Osteoblast (primary cell): ENCODE measurements around the gene TXNDC17. TPM values are rescaled to one million over a fixed set of nuclear protein-coding genes. Genes with fewer than 3 reads are reported as not detected.

Experiments used
- DNase-seq: peaks from one replicate; pipeline ENCODE4 v3.0.0; 2011; ENCODE audit warnings: low spot score, mixed read lengths; ENCODE audit not compliant: insufficient read length; ENCODE audit errors: missing footprints
- H2AFZ ChIP-seq: 2 replicates; pipeline ENCODE4 v1.6.0; 2011; ENCODE audit warnings: mild to moderate bottlenecking, low read length
- H3K27ac ChIP-seq: 2 replicates; pipeline ENCODE4 v1.5.1; 2011; ENCODE audit warnings: mild to moderate bottlenecking, low read depth, low read length, moderate library complexity
- H3K27me3 ChIP-seq: 2 replicates; pipeline ENCODE4 v1.6.0; 2012; ENCODE audit warnings: mild to moderate bottlenecking, control low read depth, inconsistent platforms, low read length, moderate library complexity; ENCODE audit not compliant: insufficient read depth
- H3K36me3 ChIP-seq: 2 replicates; pipeline ENCODE4 v1.5.1; 2011; ENCODE audit warnings: mild to moderate bottlenecking, low read length, control low read depth, moderate library complexity; ENCODE audit not compliant: insufficient read depth
- H3K4me1 ChIP-seq: 2 replicates; pipeline ENCODE4 v1.5.1; 2011; ENCODE audit warnings: mild to moderate bottlenecking, low read length, control low read depth, moderate library complexity; ENCODE audit not compliant: insufficient read depth
- H3K4me2 ChIP-seq: 2 replicates; pipeline ENCODE4 v1.6.0; 2011; ENCODE audit warnings: mild to moderate bottlenecking, low read length; ENCODE audit not compliant: insufficient read depth
- H3K4me3 ChIP-seq: fragments of 200-600 bp; sonication (generic); 3 replicates; pipeline ENCODE4 v1.5.1; 2012; ENCODE audit warnings: mild to moderate bottlenecking, low read length, inconsistent platforms; ENCODE audit not compliant: insufficient read depth
- H3K79me2 ChIP-seq: 2 replicates; pipeline ENCODE4 v1.6.0; 2012; ENCODE audit warnings: mild to moderate bottlenecking, low read length, control low read depth, inconsistent platforms; ENCODE audit not compliant: insufficient read depth
- H3K9me3 ChIP-seq: 2 replicates; pipeline ENCODE4 v1.5.1; 2011; ENCODE audit warnings: low read depth, low read length, control low read depth
- H4K20me1 ChIP-seq: 2 replicates; pipeline ENCODE4 v1.6.0; 2012; ENCODE audit warnings: mild to moderate bottlenecking, low read length, control low read depth; ENCODE audit not compliant: insufficient read depth
- CTCF ChIP-seq: IDR thresholded peaks from 2 replicates; pipeline ENCODE4 v1.5.1; 2011; ENCODE audit warnings: mild to moderate bottlenecking, low read depth, low read length, moderate library complexity; ENCODE audit errors: extremely low read depth
- total RNA-seq: library from RNA; depleted of rRNA; stranded (reverse); fragments of >200 nt; gene quantifications from 2 replicates; pipeline ENCODE4 v1.2.3, GENCODE V29; 2012

The TXNDC17 gene
- total RNA-seq, 1 donor = 70.6 TPM

- peak overlapping the region; percentile 84 for H3K4me3 ChIP-seq
- no peaks in the 10 kb centered on the region for H3K27me3 ChIP-seq
- peaks cover 39% of the 10 kb centered on the region for H3K4me1 ChIP-seq
- H3K36me3 ChIP-seq = peaks cover 27% of the 10 kb centered on the region
- peak overlapping the region; percentile 98 for H2AFZ ChIP-seq
- H3K27ac ChIP-seq = peak overlapping the region; percentile 70
- H3K9me3 ChIP-seq = no peaks in the 10 kb centered on the region
- peaks cover 61% of the 10 kb centered on the region for H3K79me2 ChIP-seq
- DNase-seq = no peak
- peaks cover 43% of the 10 kb centered on the region for H4K20me1 ChIP-seq
- no peak for TF ChIP-seq CTCF
- H3K4me2 ChIP-seq = peak overlapping the region; percentile 98
Observed at GRCh38 chr17:6641247-6641863, 495 bp downstream of the TXNDC17 start.

- Histone ChIP-seq H3K9me3 (no peaks in the 10 kb centered on the region), H3K36me3 (peaks cover 27% of the 10 kb centered on the region), H3K27me3 (no peaks in the 10 kb centered on the region), H3K4me3 (peak overlapping the region; percentile 84), H3K27ac (peak overlapping the region; percentile 28), H3K4me2 (peak overlapping the region; percentile 98), H3K4me1 (peaks cover 39% of the 10 kb centered on the region), H4K20me1 (peaks cover 41% of the 10 kb centered on the region), H2AFZ (no peak overlapping the region), H3K79me2 (peaks cover 54% of the 10 kb centered on the region)
- TF ChIP-seq CTCF = no peak
- no peak for DNase-seq
Observed at GRCh38 chr17:6642592-6642991, 1.7 kb downstream of the TXNDC17 start.

GRCh38 chr17:6643451-6644125, 2.7 kb downstream of the TXNDC17 start:
- Histone ChIP-seq H3K36me3 (peaks cover 29% of the 10 kb centered on the region), H3K4me2 (peak overlapping the region; percentile 98), H3K4me1 (peaks cover 35% of the 10 kb centered on the region), H3K79me2 (peaks cover 54% of the 10 kb centered on the region), H4K20me1 (peaks cover 35% of the 10 kb centered on the region), H3K4me3 (peak overlapping the region; percentile 15), H3K27ac (peak overlapping the region; percentile 19), H3K27me3 (no peaks in the 10 kb centered on the region), H2AFZ (no peak overlapping the region), H3K9me3 (no peaks in the 10 kb centered on the region)
- TF ChIP-seq CTCF = no peak
- DNase-seq = no peak

- no peaks in the 10 kb centered on the region for H3K27me3 ChIP-seq
- H3K36me3 ChIP-seq = peaks cover 29% of the 10 kb centered on the region
- peaks cover 25% of the 10 kb centered on the region for H4K20me1 ChIP-seq
- no peaks in the 10 kb centered on the region for H3K9me3 ChIP-seq
- H3K27ac ChIP-seq = no peak overlapping the region
- H3K4me2 ChIP-seq = no peak overlapping the region
- no peak overlapping the region for H2AFZ ChIP-seq
- peak; percentile 86 for DNase-seq
- peaks cover 25% of the 10 kb centered on the region for H3K4me1 ChIP-seq
- TF ChIP-seq CTCF = peak; percentile 41
- H3K79me2 ChIP-seq = peaks cover 46% of the 10 kb centered on the region
- no peak overlapping the region for H3K4me3 ChIP-seq
Observed at GRCh38 chr17:6648181-6648580, 7.3 kb downstream of the TXNDC17 start.
